ENCODE data around the gene NACC1.

NACC1 gene

GRCh38 chr19:13154911-13155471 lies 36.9 kb downstream of the NACC1 start (continued):
- TF ChIP-seq MZF1 (tag by site-specific recombination; IDR thresholded peaks at IDR 0.05; ENCODE audit: borderline replicate concordance): 0 out of 2 replicates have a peak, but pooled peaks have one; percentile 31
- no peak; the same call in 1 of the 2 replicates for TF ChIP-seq KLF9 (tag by site-specific recombination; IDR thresholded peaks at IDR 0.05; ENCODE audit: low read depth)
- TF ChIP-seq ZNF558 (tag by site-specific recombination; IDR thresholded peaks at IDR 0.05): 0 out of 2 replicates have a peak, but pooled peaks have one; percentile 13
- no peak for TF ChIP-seq KLF17 (tag by site-specific recombination; IDR thresholded peaks at IDR 0.05)
- TF ChIP-seq MYNN (tag by site-specific recombination; IDR thresholded peaks at IDR 0.05; ENCODE audit: borderline replicate concordance): no peak
- TF ChIP-seq ZNF596 (tag by site-specific recombination; IDR thresholded peaks at IDR 0.05): no peak
- no peak for TF ChIP-seq ZNF274 (IDR thresholded peaks at IDR 0.05; ENCODE audit: low read length)
- no peak for TF ChIP-seq ZNF274 (tag by site-specific recombination; IDR thresholded peaks at IDR 0.05; ENCODE audit: borderline replicate concordance)
- no peak for TF ChIP-seq ZBTB11 (tag by site-specific recombination; conservative IDR thresholded peaks at IDR 0.05; ENCODE audit: low read depth)
- peak; percentile 78; the same call in 1 of the 2 replicates for TF ChIP-seq ZBTB20 (tag by site-specific recombination; IDR thresholded peaks at IDR 0.05)
- TF ChIP-seq ZNF792 (tag by site-specific recombination; IDR thresholded peaks at IDR 0.05): no peak
- no peak for TF ChIP-seq HOXD13 (CRISPR knock-in tag; IDR thresholded peaks at IDR 0.05; ENCODE audit: borderline replicate concordance)
- no peak for TF ChIP-seq HIC1 (tag by site-specific recombination; IDR thresholded peaks at IDR 0.05)
- no peak for TF ChIP-seq ZBTB8A (tag by site-specific recombination; IDR thresholded peaks at IDR 0.05)
- no peak for TF ChIP-seq ZNF157 (tag by site-specific recombination; IDR thresholded peaks at IDR 0.05)
- no peak for TF ChIP-seq ZNF266 (tag by site-specific recombination; IDR thresholded peaks at IDR 0.05; ENCODE audit: low read depth)
- TF ChIP-seq EGR2 (tag by site-specific recombination; IDR thresholded peaks at IDR 0.05; ENCODE audit: low read depth): no peak
- peak; percentile 62; the same call in 1 of the 2 replicates for TF ChIP-seq ZNF580 (tag by site-specific recombination; IDR thresholded peaks at IDR 0.05)
- peak; percentile 31 for TF ChIP-seq ZNF623 (tag by site-specific recombination; IDR thresholded peaks at IDR 0.05)
- TF ChIP-seq KLF8 (tag by site-specific recombination; IDR thresholded peaks at IDR 0.05): 0 out of 2 replicates have a peak, but pooled peaks have one; percentile 10
- TF ChIP-seq ZSCAN4 (tag by site-specific recombination; IDR thresholded peaks at IDR 0.05): no peak
- peak; percentile 32; the same call in 1 of the 2 replicates for TF ChIP-seq TCF7L2 (IDR thresholded peaks at IDR 0.05; ENCODE audit: borderline replicate concordance, low read depth, low read length)
- TF ChIP-seq BCL11A (tag by site-specific recombination; IDR thresholded peaks at IDR 0.05; ENCODE audit: low read depth): no peak
- TF ChIP-seq ZNF394 (tag by site-specific recombination; IDR thresholded peaks at IDR 0.05; ENCODE audit: borderline replicate concordance): peak; percentile 63; the same call in 1 of the 2 replicates
- no peak for TF ChIP-seq OSR2 (tag by site-specific recombination; IDR thresholded peaks at IDR 0.05)
- no peak for TF ChIP-seq KLF1 (tag by site-specific recombination; IDR thresholded peaks at IDR 0.05)
- TF ChIP-seq ZNF416 (tag by site-specific recombination; IDR thresholded peaks at IDR 0.05): no peak
- no peak for TF ChIP-seq ZBTB1 (tag by site-specific recombination; IDR thresholded peaks at IDR 0.05)
- TF ChIP-seq GLIS2 (tag by site-specific recombination; IDR thresholded peaks at IDR 0.05): no peak
- 0 out of 2 replicates have a peak, but pooled peaks have one; percentile 37 for TF ChIP-seq ZNF639 (tag by site-specific recombination; IDR thresholded peaks at IDR 0.05)
